Keratinocyte (primary cell): ENCODE data around the gene ARFGEF3.

Experiments used
- EZH2 ChIP-seq: IDR thresholded peaks from one replicate; pipeline ENCODE4 v1.6.1; 2012; ENCODE audit warnings: inconsistent platforms, mild to moderate bottlenecking, low read length, moderate library complexity
- TF ChIP-seq, protein P1 (sequence below), 3 experiments: IDR thresholded peaks in 1 of 3; conservative IDR thresholded peaks in 1 of 3; optimal IDR thresholded peaks in 1 of 3; 2 replicates in 2 of 3; 3 replicates in 1 of 3; pipeline versions ENCODE3 to v1.5.1; 2011; ENCODE audit warnings: low read length in 3 of 3, mild to moderate bottlenecking in 3 of 3, moderate library complexity in 2 of 3, control low read depth in 1 of 3, inconsistent platforms in 1 of 3; ENCODE audit not compliant: insufficient read depth in 2 of 3; ENCODE audit errors: extremely low read depth in 1 of 3

DNA sequence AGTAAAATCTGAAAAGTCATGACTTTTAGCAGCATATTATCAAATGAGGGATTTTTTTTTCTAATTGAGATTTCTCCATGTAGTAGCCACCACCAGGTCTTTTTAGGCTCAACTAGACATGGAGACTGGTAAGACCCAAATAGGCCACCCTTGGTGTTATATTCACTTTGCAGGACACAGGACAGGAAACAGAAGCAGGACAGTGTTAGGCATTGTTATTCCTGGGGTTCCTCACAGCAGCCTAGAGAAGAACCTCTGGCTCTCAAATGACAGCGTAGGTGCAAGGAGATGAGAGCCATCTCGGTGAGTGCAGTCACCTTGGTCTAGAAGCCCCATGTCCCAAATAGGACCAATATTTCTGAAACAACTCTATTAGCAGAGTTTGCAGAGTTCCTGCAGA, 75.7 kb downstream of the ARFGEF3 start:
- TF ChIP-seq, protein P1, sequence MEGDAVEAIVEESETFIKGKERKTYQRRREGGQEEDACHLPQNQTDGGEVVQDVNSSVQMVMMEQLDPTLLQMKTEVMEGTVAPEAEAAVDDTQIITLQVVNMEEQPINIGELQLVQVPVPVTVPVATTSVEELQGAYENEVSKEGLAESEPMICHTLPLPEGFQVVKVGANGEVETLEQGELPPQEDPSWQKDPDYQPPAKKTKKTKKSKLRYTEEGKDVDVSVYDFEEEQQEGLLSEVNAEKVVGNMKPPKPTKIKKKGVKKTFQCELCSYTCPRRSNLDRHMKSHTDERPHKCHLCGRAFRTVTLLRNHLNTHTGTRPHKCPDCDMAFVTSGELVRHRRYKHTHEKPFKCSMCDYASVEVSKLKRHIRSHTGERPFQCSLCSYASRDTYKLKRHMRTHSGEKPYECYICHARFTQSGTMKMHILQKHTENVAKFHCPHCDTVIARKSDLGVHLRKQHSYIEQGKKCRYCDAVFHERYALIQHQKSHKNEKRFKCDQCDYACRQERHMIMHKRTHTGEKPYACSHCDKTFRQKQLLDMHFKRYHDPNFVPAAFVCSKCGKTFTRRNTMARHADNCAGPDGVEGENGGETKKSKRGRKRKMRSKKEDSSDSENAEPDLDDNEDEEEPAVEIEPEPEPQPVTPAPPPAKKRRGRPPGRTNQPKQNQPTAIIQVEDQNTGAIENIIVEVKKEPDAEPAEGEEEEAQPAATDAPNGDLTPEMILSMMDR (optimal IDR thresholded peaks at IDR 0.05 in 1 of 3, IDR thresholded peaks at IDR 0.05 in 1 of 3, conservative IDR thresholded peaks at IDR 0.05 in 1 of 3; ENCODE audit: extremely low read depth in 1 of 3, insufficient read depth in 2 of 3, low read length in 3 of 3): no peak
- TF ChIP-seq EZH2: no peak
